ENCODE data around the gene SYT1. TPM values are rescaled to one million over a fixed set of nuclear protein-coding genes. Genes with fewer than 3 reads are reported as not detected.

Gene SYT1
- total RNA-seq, 1 experiment from 2014 or later: 15.8 TPM

- H2BK12ac ChIP-seq (ENCODE audit: insufficient read length, low read depth, low read length): no peak overlapping the region
- H3K23ac ChIP-seq (ENCODE audit: insufficient read length, low read depth, low read length): no peak overlapping the region
- H2BK20ac ChIP-seq (ENCODE audit: low read depth, low read length, poor library complexity, severe bottlenecking): no peak overlapping the region
- WGBS (ENCODE audit: extremely low coverage, insufficient read length, low lambda C conversion rate): no CpG with 5 or more reads among the region's 5 CpGs
- H2AFZ ChIP-seq (ENCODE audit: low read length): no peak overlapping the region
- no peak overlapping the region for H4K91ac ChIP-seq (ENCODE audit: insufficient read length, low read depth, low read length)
- no peak overlapping the region for H3K27ac ChIP-seq (ENCODE audit: insufficient read length, low read depth, low read length)
- no peak overlapping the region for H2BK120ac ChIP-seq (ENCODE audit: low read depth, low read length, poor library complexity, severe bottlenecking)
- H3K4me2 ChIP-seq (ENCODE audit: insufficient read depth, insufficient read length, low read length): no peak overlapping the region
- no peak overlapping the region for H3K4ac ChIP-seq (ENCODE audit: low read depth, low read length)
- no peak overlapping the region for H2BK15ac ChIP-seq (ENCODE audit: low read depth, low read length)
- peak; percentile 43; the same call in 1 of the 3 replicates for TF ChIP-seq CTCF (conservative IDR thresholded peaks at IDR 0.05)
- H3K9me3 ChIP-seq (ENCODE audit: control insufficient read depth, low read depth, low read length): no peaks in the 10 kb centered on the region
- peaks cover 0 to 3% (median 0%) of the 10 kb centered on the region in 3 experiments; a peak in 1 of 7 replicates for H3K36me3 Mint-ChIP-seq (ENCODE audit: insufficient read depth in 1 of 3, low read depth in 3 of 3)
- H3K9me3 Mint-ChIP-seq: no peaks in the 10 kb centered on the region
- H3K4me1 ChIP-seq (ENCODE audit: insufficient read depth, low read length): no peaks in the 10 kb centered on the region; the same call in none of the 2 replicates
- no peaks in the 10 kb centered on the region for H3K23me2 ChIP-seq (ENCODE audit: insufficient read length, low read depth, low read length, poor library complexity, severe bottlenecking)
- H3K79me2 ChIP-seq (ENCODE audit: insufficient read depth, low read length): no peaks in the 10 kb centered on the region
- H3K79me1 ChIP-seq (ENCODE audit: insufficient read depth, low read depth, low read length, poor library complexity, severe bottlenecking): no peaks in the 10 kb centered on the region
- no peak overlapping the region for H4K8ac ChIP-seq (replicated peaks; ENCODE audit: insufficient read length, low read depth, low read length)
- H3K4me1 Mint-ChIP-seq: peaks cover 11 to 12% of the 10 kb centered on the region in 2 experiments
- H3K18ac ChIP-seq (ENCODE audit: insufficient read length, low read depth, low read length): no peak overlapping the region
- no peaks in the 10 kb centered on the region for H4K20me1 ChIP-seq (ENCODE audit: control insufficient read depth, insufficient read depth, insufficient read length)
- H2BK5ac ChIP-seq (ENCODE audit: insufficient read length, low read length): no peak overlapping the region
- DNase-seq: no peak
- H4K5ac ChIP-seq (ENCODE audit: insufficient read length, low read depth, low read length): no peak overlapping the region
- peak overlapping the region in 1 of 3 experiments; percentile 34; a peak in 1 of 7 replicates for H3K27ac Mint-ChIP-seq
- no peak overlapping the region for H3T11ph ChIP-seq (ENCODE audit: low read length)
- no peaks in the 10 kb centered on the region for H3K27me3 Mint-ChIP-seq (ENCODE audit: low read depth)
- no peak overlapping the region for H3K14ac ChIP-seq (ENCODE audit: insufficient read depth, low read length)
- H3K9ac ChIP-seq (ENCODE audit: extremely low read depth, insufficient read length, low read length): no peak overlapping the region
- H2AK5ac ChIP-seq (ENCODE audit: insufficient read length, low read length): no peak overlapping the region
- no peak overlapping the region for H3K4me3 Mint-ChIP-seq
- H3K27me3 ChIP-seq (ENCODE audit: insufficient read depth, low read length): no peaks in the 10 kb centered on the region
- no peak overlapping the region for H3K56ac ChIP-seq (ENCODE audit: insufficient read length, low read depth, low read length)
These were observed 494.2 kb downstream of the SYT1 start for GRCh38 chr12:79358716-79359300.

Data from H9 (cell line).